Esophagus muscularis mucosa (tissue), 4 donors: Measurements from ENCODE around the gene MYO1F. TPM values are rescaled to one million over a fixed set of nuclear protein-coding genes. Genes with fewer than 3 reads are reported as not detected.

Experiments
- DNase-seq: peaks from one replicate; pipeline ENCODE4 v3.0.0-alpha.2; 2017; ENCODE audit errors: extremely low spot score
- H3K27ac ChIP-seq, 4 donors: fragments of 200-600 bp; sonication (generic); replicated peaks in 1 of 4; 1 replicate in 3 of 4; 2 replicates in 1 of 4; pipeline ENCODE4 v1.5.1; 2016 to 2019; ENCODE audit warnings: mild to moderate bottlenecking in 1 of 4
- H3K27me3 ChIP-seq, 4 donors: fragments of 200-600 bp; sonication (generic); one replicate each; pipeline versions ENCODE4 v1.5.1 to v1.6.0; 2016 to 2019
- H3K36me3 ChIP-seq, 4 donors: fragments of 200-600 bp; sonication (generic); one replicate each; pipeline ENCODE4 v1.5.1; 2016 to 2019
- H3K4me1 ChIP-seq, 4 donors: fragments of 200-600 bp; sonication (generic); one replicate each; pipeline ENCODE4 v1.5.1; 2016 to 2019
- H3K4me3 ChIP-seq, 4 donors: fragments of 200-600 bp; sonication (generic); 1 replicate in 2 of 4; 2 replicates in 2 of 4; pipeline ENCODE4 v1.5.1; 2016 to 2019; ENCODE audit warnings: mild to moderate bottlenecking in 4 of 4, moderate library complexity in 1 of 4
- H3K9me3 ChIP-seq, 4 donors: fragments of 200-600 bp; sonication (generic); 1 replicate in 3 of 4; 2 replicates in 1 of 4; pipeline ENCODE4 v1.5.1; 2016 to 2019
- CTCF ChIP-seq, 3 experiments: fragments of 200-600 bp in 2 of 3; fragments of 450-650 bp in 1 of 3; sonication (generic) in 2 of 3; IDR thresholded peaks; one replicate each; pipeline ENCODE4 v1.5.1; 2017 to 2019; ENCODE audit warnings: antibody characterized with exemption in 3 of 3, mild to moderate bottlenecking in 2 of 3, moderate library complexity in 1 of 3
- EP300 ChIP-seq: sonication (generic); formaldehyde crosslinking; IDR thresholded peaks from one replicate; pipeline ENCODE4 v1.6.1; 2017; ENCODE audit warnings: antibody characterized with exemption
- POLR2A ChIP-seq: fragments of 450-650 bp; IDR thresholded peaks from one replicate; pipeline ENCODE4 v1.6.1; 2017; ENCODE audit warnings: antibody characterized with exemption, moderate library complexity, mild to moderate bottlenecking, low read depth
- POLR2AphosphoS5 ChIP-seq, 2 donors: sonication (generic); formaldehyde crosslinking; IDR thresholded peaks; one replicate each; pipeline ENCODE4 v1.6.1; 2017; ENCODE audit warnings: antibody characterized with exemption in 2 of 2
- WGBS: methylation state at CpG from one replicate; pipeline ENCODE4 v1.1.5; 2018; 5-methylcytosine and 5-hydroxymethylcytosine counted together
- intact Hi-C: fragments of 100-400 bp; cut with DNase I; formaldehyde crosslinking; loops from one replicate; pipeline ENCODE4 v1.15.1; 2023
- total RNA-seq, 4 donors: library from RNA; depleted of rRNA; stranded (reverse); fragments of >200 nt; gene quantifications; one replicate each; pipeline versions ENCODE4 v1.1.0 to v1.2.1, GENCODE V29; 2016

The MYO1F gene
- total RNA-seq, 4 donors from 2014 or later, result 7.2 to 21.2 (median 13.3) TPM

- Histone ChIP-seq H3K27ac (no peak overlapping the region), H3K4me1 (peaks cover 11 to 20% (median 17%) of the 10 kb centered on the region in 4 donors), H3K4me3 (no peak overlapping the region), H3K27me3 (no peaks in the 10 kb centered on the region), H3K36me3 (peaks cover 0 to 4% (median 0%) of the 10 kb centered on the region in 4 donors), H3K9me3 (no peaks in the 10 kb centered on the region)
- WGBS, result 81% methylated on average over 7 of the region's 7 CpGs
- TF ChIP-seq POLR2A (no peak), POLR2AphosphoS5 (IDR thresholded peaks at IDR 0.05) (no peak), EP300 (no peak), CTCF (IDR thresholded peaks at IDR 0.05) (no peak)
- intact Hi-C loops, result no loop called here
- DNase-seq, result no peak
Measured at GRCh38 chr19:8504171-8504570, 73.1 kb downstream of the MYO1F start.

- no peak overlapping the region for H3K4me3 ChIP-seq
- peaks cover 11 to 20% (median 17%) of the 10 kb centered on the region in 4 donors for H3K4me1 ChIP-seq
- WGBS, result 91% methylated on average over 7 of the region's 7 CpGs
- no peaks in the 10 kb centered on the region for H3K9me3 ChIP-seq
- intact Hi-C loops, result no loop called here
- H3K27me3 ChIP-seq, result no peaks in the 10 kb centered on the region
- DNase-seq, result no peak
- TF ChIP-seq POLR2AphosphoS5 (IDR thresholded peaks at IDR 0.05) (no peak), EP300 (no peak), CTCF (IDR thresholded peaks at IDR 0.05) (no peak), POLR2A (no peak)
- H3K36me3 ChIP-seq, result no peaks in the 10 kb centered on the region
- H3K27ac ChIP-seq, result no peak overlapping the region
Measured at GRCh38 chr19:8503510-8503909, 73.7 kb downstream of the MYO1F start.

GRCh38 chr19:8501981-8502380, 75.3 kb downstream of the MYO1F start:
- TF ChIP-seq POLR2AphosphoS5 (IDR thresholded peaks at IDR 0.05) (no peak), POLR2A (no peak), EP300 (no peak), CTCF (IDR thresholded peaks at IDR 0.05) (no peak)
- H3K36me3 ChIP-seq, result no peaks in the 10 kb centered on the region
- H3K4me3 ChIP-seq, result no peak overlapping the region
- DNase-seq, result no peak
- intact Hi-C loops, result no loop called here
- peaks cover 11 to 20% (median 17%) of the 10 kb centered on the region in 4 donors for H3K4me1 ChIP-seq
- no peaks in the 10 kb centered on the region for H3K27me3 ChIP-seq
- H3K27ac ChIP-seq, result no peak overlapping the region
- no peaks in the 10 kb centered on the region for H3K9me3 ChIP-seq
- WGBS, result 65% methylated on average over 10 of the region's 14 CpGs

GRCh38 chr19:8501516-8501915, 75.7 kb downstream of the MYO1F start:
- Histone ChIP-seq H3K36me3 (no peaks in the 10 kb centered on the region), H3K4me1 (peaks cover 9 to 17% (median 13%) of the 10 kb centered on the region in 4 donors), H3K4me3 (no peak overlapping the region), H3K9me3 (no peaks in the 10 kb centered on the region), H3K27me3 (no peaks in the 10 kb centered on the region), H3K27ac (no peak overlapping the region)
- TF ChIP-seq CTCF (IDR thresholded peaks at IDR 0.05) (no peak), POLR2A (no peak), POLR2AphosphoS5 (IDR thresholded peaks at IDR 0.05) (no peak), EP300 (no peak)
- intact Hi-C loops, result no loop called here
- DNase-seq, result no peak
- WGBS, result 75% methylated on average over 5 of the region's 6 CpGs

GRCh38 chr19:8500158-8500557, 77.1 kb downstream of the MYO1F start:
- Histone ChIP-seq H3K4me3 (no peak overlapping the region), H3K36me3 (no peaks in the 10 kb centered on the region), H3K27me3 (no peaks in the 10 kb centered on the region), H3K9me3 (no peaks in the 10 kb centered on the region), H3K4me1 (peaks cover 0 to 3% (median under 1%) of the 10 kb centered on the region in 4 donors), H3K27ac (no peak overlapping the region)
- intact Hi-C loops, result no loop called here
- TF ChIP-seq POLR2AphosphoS5 (IDR thresholded peaks at IDR 0.05) (no peak), EP300 (no peak), CTCF (IDR thresholded peaks at IDR 0.05) (no peak), POLR2A (no peak)
- no peak for DNase-seq
- WGBS, result 46% methylated on average over 7 of the region's 7 CpGs
